ENCODE measurements around the gene VNN1.
A peak's percentile ranks its signal among the peaks of the same experiment; 100 is the strongest.

VNN1 gene

GRCh38 chr6:132650429-132650828 lies 63.4 kb downstream of the VNN1 start:
- Histone ChIP-seq H3K36me3 (ENCODE audit: control insufficient read depth in 2 of 2, insufficient read depth in 1 of 2, low read length in 2 of 2) (no peaks in the 10 kb centered on the region), H3K27ac (ENCODE audit: extremely low read depth, low read depth, low read length) (no peak overlapping the region), H3K4me3 (ENCODE audit: low read depth, low read length) (no peak overlapping the region), H3K9me3 (ENCODE audit: control insufficient read depth, insufficient read depth, low read depth, low read length) (no peaks in the 10 kb centered on the region), H3K4me1 (ENCODE audit: control insufficient read depth, insufficient read depth, low read length) (peaks cover 11% of the 10 kb centered on the region)
- ChIA-PET CTCF (interaction anchor here (0.6 to 0.7 kb wide), 2 partner anchors 107 to 313 kb away, joined by 4 read pairs; no protein-coding TSS in a partner anchor), POLR2A (interaction anchor here (0.5 kb wide), 1 partner anchor 20 kb away, joined by 3 read pairs; no protein-coding TSS in a partner anchor)
- TF ChIP-seq ZBTB44 (tag by site-specific recombination; IDR thresholded peaks at IDR 0.05), result no peak
- TF ChIP-seq ZNF132 (tag by site-specific recombination; IDR thresholded peaks at IDR 0.05; ENCODE audit: borderline replicate concordance), result no peak
- 0 out of 2 replicates have a peak, but pooled peaks have one; percentile 8 for TF ChIP-seq PRDM1 (tag by site-specific recombination; IDR thresholded peaks at IDR 0.05)
- TF ChIP-seq ZNF148 (tag by site-specific recombination; IDR thresholded peaks at IDR 0.05; ENCODE audit: borderline replicate concordance), result no peak
- no peak for TF ChIP-seq ZNF548 (tag by site-specific recombination; IDR thresholded peaks at IDR 0.05)

- CTCF ChIA-PET, result interaction anchor here (0.6 kb wide), 2 partner anchors 46 to 1083 kb away, joined by 3 to 4 read pairs; no protein-coding TSS in a partner anchor
- no peak for TF ChIP-seq ZBTB48 (tag by site-specific recombination; IDR thresholded peaks at IDR 0.05)
- TF ChIP-seq ZNF629 (tag by site-specific recombination; IDR thresholded peaks at IDR 0.05), result no peak
- no peak for TF ChIP-seq ZNF138 (tag by site-specific recombination; IDR thresholded peaks at IDR 0.05; ENCODE audit: borderline replicate concordance)
- TF ChIP-seq ZNF510 (tag by site-specific recombination; IDR thresholded peaks at IDR 0.05; ENCODE audit: insufficient replicate concordance), result no peak
- no peak for TF ChIP-seq ZSCAN16 (tag by site-specific recombination; IDR thresholded peaks at IDR 0.05)
- no peak for TF ChIP-seq OVOL3 (tag by site-specific recombination; IDR thresholded peaks at IDR 0.05)
- TF ChIP-seq ZNF530 (tag by site-specific recombination; IDR thresholded peaks at IDR 0.05; ENCODE audit: low read depth), result no peak
- no peak for TF ChIP-seq BCL11B (tag by site-specific recombination; IDR thresholded peaks at IDR 0.05; ENCODE audit: low read depth)
- TF ChIP-seq, protein P1, sequence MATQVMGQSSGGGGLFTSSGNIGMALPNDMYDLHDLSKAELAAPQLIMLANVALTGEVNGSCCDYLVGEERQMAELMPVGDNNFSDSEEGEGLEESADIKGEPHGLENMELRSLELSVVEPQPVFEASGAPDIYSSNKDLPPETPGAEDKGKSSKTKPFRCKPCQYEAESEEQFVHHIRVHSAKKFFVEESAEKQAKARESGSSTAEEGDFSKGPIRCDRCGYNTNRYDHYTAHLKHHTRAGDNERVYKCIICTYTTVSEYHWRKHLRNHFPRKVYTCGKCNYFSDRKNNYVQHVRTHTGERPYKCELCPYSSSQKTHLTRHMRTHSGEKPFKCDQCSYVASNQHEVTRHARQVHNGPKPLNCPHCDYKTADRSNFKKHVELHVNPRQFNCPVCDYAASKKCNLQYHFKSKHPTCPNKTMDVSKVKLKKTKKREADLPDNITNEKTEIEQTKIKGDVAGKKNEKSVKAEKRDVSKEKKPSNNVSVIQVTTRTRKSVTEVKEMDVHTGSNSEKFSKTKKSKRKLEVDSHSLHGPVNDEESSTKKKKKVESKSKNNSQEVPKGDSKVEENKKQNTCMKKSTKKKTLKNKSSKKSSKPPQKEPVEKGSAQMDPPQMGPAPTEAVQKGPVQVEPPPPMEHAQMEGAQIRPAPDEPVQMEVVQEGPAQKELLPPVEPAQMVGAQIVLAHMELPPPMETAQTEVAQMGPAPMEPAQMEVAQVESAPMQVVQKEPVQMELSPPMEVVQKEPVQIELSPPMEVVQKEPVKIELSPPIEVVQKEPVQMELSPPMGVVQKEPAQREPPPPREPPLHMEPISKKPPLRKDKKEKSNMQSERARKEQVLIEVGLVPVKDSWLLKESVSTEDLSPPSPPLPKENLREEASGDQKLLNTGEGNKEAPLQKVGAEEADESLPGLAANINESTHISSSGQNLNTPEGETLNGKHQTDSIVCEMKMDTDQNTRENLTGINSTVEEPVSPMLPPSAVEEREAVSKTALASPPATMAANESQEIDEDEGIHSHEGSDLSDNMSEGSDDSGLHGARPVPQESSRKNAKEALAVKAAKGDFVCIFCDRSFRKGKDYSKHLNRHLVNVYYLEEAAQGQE (tag by site-specific recombination; IDR thresholded peaks at IDR 0.05), result no peak
- no peak for TF ChIP-seq ZNF561 (tag by site-specific recombination; IDR thresholded peaks at IDR 0.05; ENCODE audit: borderline replicate concordance)
- no peak for TF ChIP-seq ZNF335 (tag by site-specific recombination; conservative IDR thresholded peaks at IDR 0.05)
- no peak for TF ChIP-seq AEBP2 (tag by site-specific recombination; IDR thresholded peaks at IDR 0.05; ENCODE audit: borderline replicate concordance)
- no peak for TF ChIP-seq ZNF514 (tag by site-specific recombination; IDR thresholded peaks at IDR 0.05)
- H3K27ac ChIP-seq (ENCODE audit: extremely low read depth, low read depth, low read length), result no peak overlapping the region
- H3K36me3 ChIP-seq (ENCODE audit: control insufficient read depth in 2 of 2, insufficient read depth in 1 of 2, low read length in 2 of 2), result no peaks in the 10 kb centered on the region
- POLR2A ChIA-PET, result no interaction called here
- H3K4me3 ChIP-seq (ENCODE audit: low read depth, low read length), result no peak overlapping the region
- no peaks in the 10 kb centered on the region for H3K9me3 ChIP-seq (ENCODE audit: control insufficient read depth, insufficient read depth, low read depth, low read length)
- peaks cover 11% of the 10 kb centered on the region for H3K4me1 ChIP-seq (ENCODE audit: control insufficient read depth, insufficient read depth, low read length)
Observed at GRCh38 chr6:132648828-132649227, 65.0 kb downstream of the VNN1 start.

Data from HEK293 (cell line).